ENCODE data around the gene FITM1.

The FITM1 gene

DNA sequence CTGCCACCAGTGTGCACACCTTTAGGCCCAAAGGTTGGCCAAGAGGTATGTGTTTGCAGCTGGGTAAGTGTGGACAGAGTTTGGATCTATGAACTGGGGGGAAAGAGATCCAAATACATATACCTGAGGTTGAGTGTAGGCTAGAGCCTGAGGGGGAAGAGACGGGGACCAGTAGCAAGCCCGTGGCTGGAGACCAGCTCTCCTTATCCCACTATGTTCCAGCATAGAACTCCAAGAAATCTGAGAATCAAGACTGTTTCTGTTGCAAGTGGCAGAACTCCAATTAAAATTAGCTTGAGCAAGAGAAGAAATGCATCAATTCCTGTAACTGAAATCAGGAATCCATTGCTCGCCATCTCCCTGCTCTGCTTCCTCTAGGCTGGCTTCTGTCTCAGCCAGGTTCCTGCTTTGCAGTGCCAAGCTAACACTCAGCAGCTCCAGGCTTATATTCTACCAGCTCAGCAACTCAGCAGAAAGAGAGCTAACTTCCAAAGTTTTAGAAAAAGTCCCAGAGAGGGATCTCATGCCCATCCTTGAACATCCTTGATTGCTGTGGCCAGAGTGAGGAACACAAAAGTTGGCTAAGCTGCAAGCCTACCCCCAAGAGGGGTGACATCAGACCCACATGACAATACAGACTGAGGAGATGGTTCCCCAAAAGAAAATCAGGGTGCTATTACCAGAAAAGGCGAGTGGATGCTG, 37.8 kb upstream of the FITM1 start:
- ChIA-PET CTCF (interaction anchor here (1.3 to 6.1 kb wide), 3 partner anchors 16 to 35 kb away, joined by 4 to 51 read pairs (median 4); no protein-coding TSS in a partner anchor), POLR2A (ENCODE audit: low non-redundant PET) (interaction anchor here (0.6 kb wide), 1 partner anchor 49 kb away, joined by 4 read pairs; the partner anchor contains the start of gene EMC9)
- peak overlapping the region; percentile 88 for H3K27ac ChIP-seq
- TF ChIP-seq CTCF (conservative IDR thresholded peaks at IDR 0.05; ENCODE audit: low read depth): no peak
- no peak for DNase-seq (ENCODE audit: low spot score)

DNA sequence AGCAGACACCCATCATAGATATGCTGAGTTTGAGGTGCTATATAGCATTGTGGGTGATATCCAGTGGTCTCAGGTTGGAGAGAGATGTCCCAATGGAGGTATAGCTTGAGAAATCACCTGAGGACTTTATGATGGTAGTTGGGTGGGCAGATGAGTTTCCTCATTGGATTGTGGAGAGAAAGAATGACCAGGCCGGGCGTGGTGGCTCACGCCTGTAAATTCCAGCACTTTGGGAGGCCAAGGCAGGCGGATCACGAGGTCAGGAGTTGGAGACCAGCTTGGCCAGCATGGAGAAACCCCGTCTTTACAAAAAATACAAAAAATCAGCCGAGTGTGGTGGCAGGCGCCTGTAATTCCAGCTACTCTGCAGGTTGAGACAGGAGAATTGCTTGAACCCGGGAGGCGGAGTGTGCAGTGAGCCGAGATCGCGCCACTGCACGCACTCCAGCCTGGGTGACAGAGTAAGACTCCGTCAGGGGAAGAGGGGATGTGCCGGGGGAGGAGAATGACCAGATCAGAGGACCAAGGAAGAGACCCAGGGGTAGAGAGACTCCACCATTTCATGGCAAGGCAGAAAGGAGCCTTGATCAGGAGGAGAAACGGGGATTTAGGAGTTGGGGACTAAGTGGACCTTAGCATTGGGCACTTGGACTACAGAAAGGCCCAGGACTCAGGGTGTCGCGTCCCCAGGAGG, 37.1 kb upstream of the FITM1 start:
- no peak for DNase-seq (ENCODE audit: low spot score)
- H3K27ac ChIP-seq: peak overlapping the region; percentile 88
- ChIA-PET POLR2A (ENCODE audit: low non-redundant PET) (interaction anchor here (0.6 to 1.4 kb wide), 5 partner anchors 15 to 80 kb away, joined by 3 to 5 read pairs (median 4); partner anchors contain the start of genes DCAF11 and EMC9), CTCF (interaction anchor here (1.3 to 6.1 kb wide), 3 partner anchors 15 to 36 kb away, joined by 4 to 51 read pairs (median 4); no protein-coding TSS in a partner anchor)
- no peak for TF ChIP-seq CTCF (conservative IDR thresholded peaks at IDR 0.05; ENCODE audit: low read depth)

- POLR2A ChIA-PET (ENCODE audit: low non-redundant PET): interaction anchor here (0.6 to 1.4 kb wide), 6 partner anchors 15 to 539 kb away, joined by 3 to 5 read pairs (median 4); partner anchors contain the start of genes DCAF11 and EMC9
- DNase-seq (ENCODE audit: low spot score): peak; percentile 97
- TF ChIP-seq CTCF (conservative IDR thresholded peaks at IDR 0.05; ENCODE audit: low read depth): no peak
- H3K27ac ChIP-seq: peak within 1 kb of the TSS; percentile 88
- CTCF ChIA-PET: interaction anchor here (0.6 to 6.1 kb wide), 5 partner anchors 15 to 271 kb away, joined by 3 to 51 read pairs (median 4); no protein-coding TSS in a partner anchor
Measured at GRCh38 chr14:24093901-24094840, 36.3 kb upstream of the FITM1 start, which contains the start of gene PCK2. PCK2 (plus strand) TSS chr14:24094311; CDS start chr14:24094406, 95 bp downstream.

- DNase-seq (ENCODE audit: low spot score): no peak
- POLR2A ChIA-PET (ENCODE audit: low non-redundant PET): interaction anchor here (0.6 to 1.4 kb wide), 5 partner anchors 14 to 540 kb away, joined by 3 to 5 read pairs (median 4); no protein-coding TSS in a partner anchor
- TF ChIP-seq CTCF (conservative IDR thresholded peaks at IDR 0.05; ENCODE audit: low read depth): no peak
Measured at GRCh38 chr14:24094841-24095270, 35.6 kb upstream of the FITM1 start.

GRCh38 chr14:24095271-24096068, 35.0 kb upstream of the FITM1 start:
- ChIA-PET CTCF (interaction anchor here (1.3 to 6.1 kb wide), 2 partner anchors 13 to 38 kb away, joined by 5 to 51 read pairs; no protein-coding TSS in a partner anchor), POLR2A (ENCODE audit: low non-redundant PET) (interaction anchor here (0.6 to 0.7 kb wide), 3 partner anchors 20 to 541 kb away, joined by 3 to 5 read pairs (median 4); no protein-coding TSS in a partner anchor)
- H3K27ac ChIP-seq: peak overlapping the region; percentile 88
- no peak for TF ChIP-seq CTCF (conservative IDR thresholded peaks at IDR 0.05; ENCODE audit: low read depth)
- no peak for DNase-seq (ENCODE audit: low spot score)

More at GRCh38 chr14:24094841-24095270, 35.6 kb upstream of the FITM1 start:
- CTCF ChIA-PET: interaction anchor here (1.3 to 6.1 kb wide), 2 partner anchors 14 to 37 kb away, joined by 5 to 51 read pairs; no protein-coding TSS in a partner anchor
- H3K27ac ChIP-seq: peak overlapping the region; percentile 88

Data from RWPE1 (cell line).